ENCODE measurements around the gene MRPL53. TPM values are rescaled to one million over a fixed set of nuclear protein-coding genes. Genes with fewer than 3 reads are reported as not detected.

The MRPL53 gene
- total and polyA plus RNA-seq, 4 donors: 12.6 to 72.5 (median 36.1) TPM

DNA sequence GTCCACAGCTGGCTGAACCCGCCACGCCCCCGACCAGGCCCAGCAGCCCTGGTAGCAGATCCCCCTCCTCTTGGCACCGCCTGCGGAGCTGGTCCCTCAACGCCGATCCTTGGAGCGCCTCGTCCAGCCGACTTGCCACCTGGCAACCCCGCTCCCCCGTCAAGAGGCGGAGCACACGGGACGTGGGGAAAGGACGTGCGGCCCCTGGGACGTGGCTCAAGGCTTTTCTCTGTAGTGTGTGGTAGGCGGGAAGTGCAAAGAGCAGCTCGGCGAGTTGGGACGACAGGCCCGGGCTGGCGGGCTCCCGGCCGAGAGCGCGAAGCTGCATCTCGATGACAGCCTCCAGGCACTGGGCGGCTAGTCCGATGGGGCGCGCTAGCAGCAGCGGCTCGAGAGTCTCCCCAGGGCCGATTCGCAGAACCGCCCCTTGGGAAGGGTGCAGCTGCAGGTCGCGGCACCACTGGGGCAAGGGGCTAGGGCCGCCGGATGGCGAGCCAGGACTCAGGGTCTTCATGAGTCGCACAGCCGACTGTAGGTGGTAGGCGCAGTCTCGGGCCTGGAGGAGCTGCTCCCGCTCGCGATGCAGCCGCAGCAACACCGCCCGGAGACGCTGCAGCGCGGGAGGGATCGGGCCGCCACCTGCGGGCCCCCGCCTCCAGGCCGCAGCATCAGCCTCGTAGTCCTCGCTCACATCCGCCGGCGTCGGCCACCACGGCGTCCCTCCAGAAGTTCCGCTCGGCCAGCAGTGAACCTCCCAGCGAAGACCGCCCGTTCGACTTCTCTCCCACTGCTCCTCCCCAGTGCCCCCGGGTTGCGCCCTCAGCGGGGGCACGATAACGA, 9.7 kb upstream of the MRPL53 start:
- Histone ChIP-seq H3K4me1 (ENCODE audit: control insufficient read depth in 4 of 4, insufficient read depth in 4 of 4, low read length in 3 of 4) (peaks cover 11 to 46% (median 37%) of the 10 kb centered on the region in 4 donors), H3K36me3 (ENCODE audit: control insufficient read depth in 4 of 4, insufficient read depth in 3 of 4, low read depth in 1 of 4, low read length in 3 of 4) (peaks cover 0 to 7% (median 0%) of the 10 kb centered on the region in 4 donors), H3K4me3 (ENCODE audit: low read depth in 1 of 3, low read length in 3 of 3) (peak overlapping the region; percentile 67 to 95 (median 94)), H3K27me3 (ENCODE audit: control insufficient read depth in 4 of 4, insufficient read depth in 4 of 4, low read length in 3 of 4) (no peaks in the 10 kb centered on the region), H3K9ac (ENCODE audit: low read depth in 1 of 2, low read length in 2 of 2) (peak overlapping the region; percentile 25 to 44), H3K9me3 (ENCODE audit: control insufficient read depth in 4 of 4, low read length in 3 of 4) (no peaks in the 10 kb centered on the region), H3K27ac (ENCODE audit: low read depth in 1 of 2, low read length in 2 of 2) (peak overlapping the region; percentile 82 to 84)
- DNase-seq (ENCODE audit: low spot score): no peak
- 1% methylated on average over 80 of the region's 80 CpGs for WGBS
- TF ChIP-seq MAX (IDR thresholded peaks at IDR 0.05): no peak
- no peak for TF ChIP-seq FOXA2 (IDR thresholded peaks at IDR 0.05)
- no peak for TF ChIP-seq RAD21 (IDR thresholded peaks at IDR 0.05)
- no peak for TF ChIP-seq RXRA (IDR thresholded peaks at IDR 0.05)
- no peak for TF ChIP-seq FOXA1 (IDR thresholded peaks at IDR 0.05)
- TF ChIP-seq CTCF (IDR thresholded peaks at IDR 0.05; ENCODE audit: low read depth, low read length, missing input control): no peak
- no peak for TF ChIP-seq GABPA (IDR thresholded peaks at IDR 0.05 in 1 of 2, conservative IDR thresholded peaks at IDR 0.05 in 1 of 2)
- no peak for TF ChIP-seq NR2F2 (IDR thresholded peaks at IDR 0.05)
- no peak for TF ChIP-seq EGR1 (IDR thresholded peaks at IDR 0.05; ENCODE audit: low read depth in 2 of 2)
- no peak for TF ChIP-seq TAF1 (conservative IDR thresholded peaks at IDR 0.05)
- no peak for TF ChIP-seq YY1 (IDR thresholded peaks at IDR 0.05)
- TF ChIP-seq JUND (IDR thresholded peaks at IDR 0.05): no peak
- no peak for TF ChIP-seq HNF4A (conservative IDR thresholded peaks at IDR 0.05)
- no peak for TF ChIP-seq REST (IDR thresholded peaks at IDR 0.05)
- TF ChIP-seq ZBTB33 (IDR thresholded peaks at IDR 0.05): no peak
- no peak for TF ChIP-seq SP1 (IDR thresholded peaks at IDR 0.05)
- TF ChIP-seq, protein P1, sequence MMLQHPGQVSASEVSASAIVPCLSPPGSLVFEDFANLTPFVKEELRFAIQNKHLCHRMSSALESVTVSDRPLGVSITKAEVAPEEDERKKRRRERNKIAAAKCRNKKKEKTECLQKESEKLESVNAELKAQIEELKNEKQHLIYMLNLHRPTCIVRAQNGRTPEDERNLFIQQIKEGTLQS (IDR thresholded peaks at IDR 0.05): no peak
- TF ChIP-seq HNF4G (IDR thresholded peaks at IDR 0.05): no peak
